Measurements from ENCODE around the gene RAD9A.

DNA sequence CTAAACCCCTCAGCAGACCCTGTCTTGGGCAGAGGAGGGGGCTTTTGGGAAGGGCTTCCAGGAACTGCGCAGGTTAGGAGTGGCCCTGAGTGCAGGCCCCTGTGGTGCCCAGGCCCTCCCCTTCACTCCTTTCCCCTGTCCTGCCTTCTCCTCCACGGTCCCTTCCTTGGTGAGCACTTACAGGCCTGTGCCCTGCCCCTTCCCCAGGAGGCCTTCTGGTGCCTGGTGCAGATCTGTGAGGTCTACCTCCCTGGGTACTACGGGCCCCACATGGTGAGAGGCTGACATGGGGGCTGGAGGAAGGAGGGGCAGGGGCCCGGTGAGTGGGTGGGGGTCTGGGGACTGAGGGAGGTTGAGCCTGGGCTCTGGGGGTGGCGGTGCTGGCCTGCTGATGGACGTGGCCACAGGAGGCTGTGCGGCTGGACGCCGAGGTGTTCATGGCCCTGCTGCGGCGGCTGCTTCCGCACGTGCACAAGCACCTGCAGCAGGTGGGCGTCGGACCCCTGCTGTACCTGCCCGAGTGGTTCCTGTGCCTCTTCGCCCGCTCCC is 14.7 kb downstream of the RAD9A start:
- TF ChIP-seq POLR2AphosphoS5 (IDR thresholded peaks at IDR 0.05; ENCODE audit: borderline replicate concordance, low read depth, low read length) = no peak
- TF ChIP-seq EZH2 (IDR thresholded peaks at IDR 0.05) = no peak
- no peak for TF ChIP-seq FOXP2 (optimal IDR thresholded peaks at IDR 0.05; ENCODE audit: control extremely low read depth, extremely low read length, insufficient read depth)
